SK-N-SH (cell line): Measurements from ENCODE around the gene RTCA. TPM values are rescaled to one million over a fixed set of nuclear protein-coding genes. Genes with fewer than 3 reads are reported as not detected.

Experiments
- polyA plus RNA-seq, 3 experiments: library from polyadenylated mRNA; depleted of rRNA; stranded (reverse); fragments of >200 nt; gene quantifications; 2 replicates each; pipeline ENCODE4 v1.2.3, GENCODE V29; 2012
- small RNA-seq, 7 experiments: library from RNA; depleted of rRNA; stranded (forward); fragments of <200 nt; gene quantifications; one replicate each; pipeline ENCODE3, GENCODE V24; 2012

Gene RTCA
- polyA plus RNA-seq, 1 of the 3 experiments (the other 2 are of a cell fraction), result 17.3 TPM

Small RNA genes lying within 50 kb of the gene (small RNA-seq; reads per million reads assigned to genes)
- gene AL445928.1 (0 reads per million in 7 experiments), gene MIR553 (0 reads per million in 7 experiments)

Other genes with a start within 250 kb of the RTCA start
- 0.48 and 0.58 TPM in 2 replicates for gene SASS6, start 133.3 kb upstream of the RTCA start, polyA plus RNA-seq (2012; rRNA removed)
- 7.6 and 12.6 TPM in 2 replicates for gene TRMT13, start 133.1 kb upstream of the RTCA start, polyA plus RNA-seq (2012; rRNA removed)
- 1.6 and 3.0 TPM in 2 replicates for gene LRRC39, start 88.0 kb upstream of the RTCA start, polyA plus RNA-seq (2012; rRNA removed)
- gene DBT, start 16.4 kb upstream of the RTCA start, polyA plus RNA-seq (2012; rRNA removed), result 2.0 and 3.6 TPM in 2 replicates
- 2.2 and 2.8 TPM in 2 replicates for gene CDC14A, start 86.3 kb downstream of the RTCA start, polyA plus RNA-seq (2012; rRNA removed)